ENCODE measurements around the gene ABHD14A.

ABHD14A gene

GRCh38 chr3:51975852-51976549 lies 1.1 kb downstream of the ABHD14A start:
- DNase-seq (ENCODE audit: low read depth), result no peak
- H3K4me3 ChIP-seq (ENCODE audit: low read depth, low read length), result peak overlapping the region; percentile 82
- TF ChIP-seq CTCF (IDR thresholded peaks at IDR 0.05; ENCODE audit: control insufficient read depth, extremely low read depth, insufficient read depth), result no peak

DNA sequence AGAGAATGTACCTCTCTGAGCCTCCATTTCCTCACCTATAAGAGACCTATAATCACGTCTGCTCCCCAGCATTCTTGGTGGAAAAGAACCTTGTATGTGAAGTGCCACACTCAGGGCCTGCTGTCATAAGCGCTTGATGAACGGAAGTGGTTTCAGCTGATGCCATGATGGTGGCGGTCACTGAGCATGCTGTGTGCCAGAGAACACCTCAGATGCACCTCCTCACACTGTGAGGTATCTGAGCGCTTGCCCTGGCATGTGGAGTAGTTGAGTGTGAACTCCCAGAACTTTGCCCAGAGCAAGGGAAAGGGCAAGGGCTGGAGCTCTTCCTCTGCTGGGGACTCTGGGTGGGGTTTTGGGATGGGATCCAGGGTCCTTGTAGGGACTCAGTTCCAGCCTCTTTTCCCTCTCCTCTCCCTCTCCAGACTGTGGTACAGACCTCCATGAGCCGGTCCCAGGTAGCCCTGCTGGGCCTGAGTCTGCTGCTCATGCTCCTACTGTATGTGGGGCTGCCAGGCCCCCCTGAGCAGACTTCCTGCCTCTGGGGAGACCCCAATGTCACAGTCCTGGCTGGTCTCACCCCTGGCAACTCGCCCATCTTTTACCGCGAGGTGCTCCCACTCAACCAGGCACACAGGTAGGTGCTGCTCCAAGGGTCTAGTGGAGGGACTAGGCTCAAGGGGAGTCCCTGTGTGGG lies 2.7 kb downstream of the ABHD14A start:
- no peak overlapping the region for H3K4me3 ChIP-seq (ENCODE audit: low read depth, low read length)
- DNase-seq (ENCODE audit: low read depth), result no peak
- TF ChIP-seq CTCF (IDR thresholded peaks at IDR 0.05; ENCODE audit: control insufficient read depth, extremely low read depth, insufficient read depth), result no peak

DNA sequence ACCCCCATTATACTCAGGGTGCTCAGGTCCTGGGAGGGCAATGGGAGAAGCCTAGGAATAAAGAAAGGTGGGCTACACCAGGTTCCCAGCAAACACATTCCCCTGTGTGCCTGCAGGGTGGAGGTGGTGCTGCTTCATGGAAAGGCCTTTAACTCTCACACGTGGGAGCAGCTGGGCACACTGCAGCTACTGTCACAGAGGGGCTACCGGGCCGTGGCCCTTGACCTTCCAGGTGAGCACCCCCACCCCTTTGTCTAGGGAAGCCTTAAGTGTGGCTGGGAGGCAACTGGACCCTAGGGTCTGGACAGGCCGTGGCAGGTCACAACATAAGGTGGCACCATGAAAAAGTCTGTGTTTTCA lies 3.3 kb downstream of the ABHD14A start:
- no peak for DNase-seq (ENCODE audit: low read depth)
- no peak overlapping the region for H3K4me3 ChIP-seq (ENCODE audit: low read depth, low read length)
- TF ChIP-seq CTCF (IDR thresholded peaks at IDR 0.05; ENCODE audit: control insufficient read depth, extremely low read depth, insufficient read depth), result no peak

DNA sequence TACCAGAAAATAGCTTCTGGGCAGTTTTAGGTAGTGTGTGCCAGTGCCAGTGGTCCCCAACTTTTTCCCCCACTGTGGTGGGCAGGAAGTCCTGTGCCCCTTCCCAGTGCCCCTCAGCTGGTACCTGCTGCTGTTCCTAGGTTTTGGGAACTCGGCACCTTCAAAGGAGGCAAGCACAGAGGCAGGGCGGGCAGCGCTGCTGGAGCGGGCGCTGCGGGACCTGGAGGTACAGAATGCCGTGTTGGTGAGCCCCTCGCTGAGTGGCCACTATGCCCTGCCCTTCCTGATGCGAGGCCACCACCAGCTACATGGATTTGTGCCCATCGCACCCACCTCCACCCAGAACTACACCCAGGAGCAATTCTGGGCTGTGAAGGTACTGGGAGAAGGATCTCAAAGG lies 5.4 kb downstream of the ABHD14A start:
- no peak for TF ChIP-seq CTCF (IDR thresholded peaks at IDR 0.05; ENCODE audit: control insufficient read depth, extremely low read depth, insufficient read depth)
- no peak overlapping the region for H3K4me3 ChIP-seq (ENCODE audit: low read depth, low read length)
- DNase-seq (ENCODE audit: low read depth), result no peak

DNA sequence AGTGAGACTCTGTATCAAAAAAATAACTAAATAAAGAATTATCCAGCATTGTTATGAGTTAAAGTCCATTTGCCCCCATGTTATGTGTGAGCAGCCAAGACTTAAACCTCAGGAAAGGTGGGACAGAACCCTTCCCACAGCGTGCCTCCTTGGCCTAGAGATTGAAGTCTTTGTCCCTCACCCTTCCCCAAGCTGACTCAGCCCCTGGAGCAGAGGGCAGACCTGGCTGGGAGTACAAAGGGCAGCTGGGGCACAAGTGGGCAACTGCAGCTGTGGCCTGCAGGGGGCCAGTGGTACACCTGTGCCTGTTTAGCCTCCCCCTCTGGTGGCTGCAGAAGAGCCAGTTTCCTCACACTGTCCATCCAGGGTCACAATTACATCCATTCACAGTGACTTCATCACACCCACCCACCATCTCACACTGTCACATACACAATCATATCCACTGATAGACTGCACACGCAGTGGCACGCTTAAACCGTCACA lies 7.5 kb downstream of the ABHD14A start:
- peak overlapping the region; percentile 66 for H3K4me3 ChIP-seq (ENCODE audit: low read depth, low read length)
- peak; percentile 34 for DNase-seq (ENCODE audit: low read depth)
- peak; percentile 58 for TF ChIP-seq CTCF (IDR thresholded peaks at IDR 0.05; ENCODE audit: control insufficient read depth, extremely low read depth, insufficient read depth)

- H3K4me3 ChIP-seq (ENCODE audit: low read depth, low read length), result peak within 1 kb of the TSS; percentile 66
- TF ChIP-seq CTCF (IDR thresholded peaks at IDR 0.05; ENCODE audit: control insufficient read depth, extremely low read depth, insufficient read depth), result no peak; the same call in 1 of the 2 replicates
- DNase-seq (ENCODE audit: low read depth), result peak; percentile 81
Measured at GRCh38 chr3:51982838-51983577, 8.1 kb downstream of the ABHD14A start, which contains the start of gene ACY1. Gene ACY1, plus strand, starts transcription at chr3:51983535. Its CDS starts 530 bp downstream, at chr3:51984065.

Data from LNCaP clone FGC (cell line).